Ishikawa (cell line): Measurements from ENCODE around the gene CEP83.

Experiments
- EGR1 ChIP-seq: IDR thresholded peaks from 2 replicates; pipeline ENCODE4 v1.6.1; 2012
- MAX ChIP-seq: IDR thresholded peaks from 2 replicates; pipeline ENCODE4 v1.6.1; 2012
- NFIC ChIP-seq: IDR thresholded peaks from 2 replicates; pipeline ENCODE4 v1.6.1; 2012
- TEAD4 ChIP-seq: IDR thresholded peaks from 2 replicates; pipeline ENCODE4 v1.6.1; 2012
- YY1 ChIP-seq: IDR thresholded peaks from 2 replicates; pipeline ENCODE4 v1.6.1; 2012; ENCODE audit warnings: low read depth

- TF ChIP-seq YY1 = no peak
- TF ChIP-seq EGR1 = no peak
- no peak for TF ChIP-seq MAX
- TF ChIP-seq TEAD4 = no peak
- no peak for TF ChIP-seq NFIC
Observed at GRCh38 chr12:94416613-94417012, 43.1 kb downstream of the CEP83 start.
